Epidermal melanocyte (primary cell): ENCODE data around the gene ARMC2.
"Not testable (repeated sequence)": the region's sequence is repeated elsewhere in the genome, so short reads cannot be mapped to it uniquely, and the experiment has no call there.

Source experiments
- DNase-seq: peaks from one replicate; pipeline ENCODE4 v3.0.0; 2011; ENCODE audit warnings: low spot score; ENCODE audit not compliant: insufficient read length

The ARMC2 gene

GRCh38 chr6:108848116-108848868 is at the start of gene ARMC2:
Gene ARMC2 (plus strand): TSS chr6:108848422. CDS start chr6:108854268, 5,846 bp downstream.
- peak; percentile 94 for DNase-seq

DNA sequence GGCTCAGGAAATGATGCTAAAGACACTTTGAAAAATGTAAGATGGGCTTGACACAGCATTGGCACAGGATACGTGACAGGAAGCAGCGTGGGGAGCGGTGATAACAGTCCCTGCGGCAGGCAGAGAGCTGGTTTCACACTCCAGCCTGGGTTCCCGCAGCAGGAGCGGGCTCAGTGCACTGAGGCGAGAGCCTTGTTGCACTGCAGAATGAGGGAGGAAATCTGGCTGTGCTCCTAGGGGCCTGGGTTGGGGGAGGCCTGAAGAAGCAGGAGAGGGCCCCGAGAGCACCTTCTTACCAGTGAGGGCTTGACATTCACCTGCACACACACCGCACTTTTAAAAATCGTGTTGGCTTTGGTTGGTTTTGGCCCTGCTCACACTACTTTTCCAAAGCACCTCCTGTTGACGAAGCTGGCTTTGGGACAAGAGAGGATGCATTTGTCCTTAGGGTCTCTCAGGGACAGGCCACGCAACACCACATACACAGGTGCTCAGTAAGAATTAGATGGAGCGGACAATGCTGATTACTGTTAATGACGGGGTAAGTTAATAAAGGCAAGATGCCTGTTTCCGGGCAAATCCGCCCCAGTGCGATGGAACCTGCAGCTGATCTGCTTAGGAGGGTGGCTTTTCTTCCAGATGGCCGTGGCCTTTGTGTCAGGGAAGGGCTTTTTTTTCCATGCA is 49.4 kb upstream of the ARMC2 start:
- no peak for DNase-seq

GRCh38 chr6:108799354-108799717 is 48.9 kb upstream of the ARMC2 start:
- DNase-seq, result no peak

DNA sequence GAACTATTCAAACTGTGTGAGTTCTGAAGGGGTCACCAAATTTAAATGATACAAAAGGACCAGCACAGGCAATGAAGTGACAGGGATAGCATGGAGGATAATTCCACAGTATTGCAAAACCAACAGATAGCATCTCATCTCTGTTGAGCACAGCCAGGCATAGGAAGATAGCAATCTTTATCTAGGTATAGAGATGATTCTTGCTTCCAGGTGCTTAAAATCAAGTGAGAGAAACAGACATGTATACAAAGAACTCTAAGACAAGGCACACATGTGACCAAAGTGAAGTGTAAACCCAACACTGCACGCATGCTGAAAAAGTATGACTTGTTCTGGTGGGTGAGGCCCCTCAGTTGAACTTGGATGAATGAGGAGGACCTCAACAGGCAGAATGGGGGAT is 48.4 kb upstream of the ARMC2 start:
- no peak for DNase-seq

DNA sequence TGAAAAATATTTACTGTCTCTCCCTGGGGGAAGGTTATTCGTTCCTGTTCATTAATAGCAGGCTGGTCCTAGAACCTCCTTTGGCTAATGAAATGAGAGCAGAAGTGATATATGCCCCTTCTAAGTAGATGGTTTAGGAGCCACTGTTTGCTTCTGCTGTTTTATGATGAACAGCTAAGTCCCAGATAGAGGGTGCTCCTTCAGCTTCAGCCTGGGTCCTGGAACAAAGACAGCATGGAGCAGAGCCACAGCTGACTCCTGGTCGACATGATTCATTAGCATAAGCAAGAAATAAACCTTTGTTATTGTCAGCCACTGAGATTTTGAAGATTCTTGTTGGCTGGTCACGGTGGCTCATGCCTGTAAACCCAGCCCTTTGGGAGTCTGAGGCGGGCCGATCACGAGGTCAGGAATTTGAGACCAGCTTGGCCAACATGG is 47.8 kb upstream of the ARMC2 start:
- DNase-seq, result peak; percentile 67

- no peak for DNase-seq
Observed at GRCh38 chr6:108801366-108801765, 46.9 kb upstream of the ARMC2 start.

DNA sequence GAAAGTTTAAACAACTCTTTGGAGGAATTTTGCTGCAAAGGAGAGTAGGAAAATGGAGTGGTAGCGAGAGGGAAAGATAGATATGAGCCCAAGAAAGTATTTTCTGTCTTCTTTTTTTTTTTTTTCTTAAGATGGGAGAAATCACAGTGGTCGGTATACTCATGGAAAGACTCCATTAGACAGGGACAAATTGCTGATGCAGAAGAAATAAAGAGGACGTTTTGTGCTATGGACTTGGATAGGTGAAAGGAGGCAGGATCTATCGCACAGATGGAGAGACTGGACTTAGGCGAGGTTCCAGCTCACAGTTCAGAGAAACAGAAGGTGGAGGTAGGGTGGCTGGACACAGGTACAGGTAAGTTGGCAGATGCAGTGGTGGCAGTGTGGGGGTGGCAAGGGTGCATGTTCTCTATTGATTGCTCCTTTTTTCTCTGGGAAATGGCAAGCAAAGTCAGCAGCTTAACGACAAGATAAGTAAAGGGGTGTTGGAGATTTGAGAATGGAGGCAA is 44.2 kb upstream of the ARMC2 start:
- DNase-seq, result no peak

- no peak for DNase-seq
Observed at GRCh38 chr6:108804956-108805355, 43.3 kb upstream of the ARMC2 start.

GRCh38 chr6:108805611-108806167 is 42.5 kb upstream of the ARMC2 start:
- no peak for DNase-seq

DNA sequence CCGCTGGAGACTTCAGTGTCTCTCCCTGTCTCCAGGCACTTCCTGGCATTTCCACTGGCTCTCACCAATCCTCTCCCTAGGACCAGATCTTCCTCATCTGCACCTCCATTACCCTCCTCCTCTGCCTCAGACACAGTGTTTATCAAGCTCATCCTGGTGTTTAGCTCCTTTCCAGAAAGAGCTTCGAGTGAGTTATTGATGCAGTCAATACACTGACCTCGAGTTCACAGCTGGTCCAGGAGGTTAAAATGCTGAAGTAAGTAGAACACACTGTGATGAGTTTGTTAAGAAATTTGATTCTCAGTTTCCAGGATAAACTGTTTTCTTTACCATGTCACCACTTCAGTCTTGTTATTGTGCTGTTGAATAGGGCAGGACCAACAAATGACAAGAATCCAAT is 42.1 kb upstream of the ARMC2 start:
- no peak for DNase-seq

DNA sequence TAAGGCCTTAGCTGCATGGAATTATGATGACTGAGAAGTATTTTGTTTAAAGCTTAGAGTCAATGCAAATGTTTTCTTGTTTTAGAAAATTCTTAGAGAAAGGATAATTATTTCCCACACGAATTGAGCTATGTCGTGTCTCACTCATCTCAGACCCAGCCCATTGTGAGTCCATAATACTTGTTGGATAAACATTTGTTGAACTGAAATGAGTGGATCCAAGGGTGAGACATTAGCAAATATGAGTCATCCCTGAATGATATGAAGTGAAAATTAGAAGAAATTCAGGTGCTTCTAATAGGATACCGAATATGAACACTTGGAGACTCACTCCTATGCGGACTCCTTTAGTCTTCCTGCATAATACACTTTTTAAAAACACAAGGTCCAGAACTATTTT is 41.6 kb upstream of the ARMC2 start:
- DNase-seq, result no peak

GRCh38 chr6:108807928-108808327 is 40.3 kb upstream of the ARMC2 start:
- DNase-seq, result no peak

GRCh38 chr6:108809211-108809610 is 39.0 kb upstream of the ARMC2 start:
- no peak for DNase-seq

GRCh38 chr6:108810057-108810643 is 38.1 kb upstream of the ARMC2 start:
- DNase-seq, result no peak

DNA sequence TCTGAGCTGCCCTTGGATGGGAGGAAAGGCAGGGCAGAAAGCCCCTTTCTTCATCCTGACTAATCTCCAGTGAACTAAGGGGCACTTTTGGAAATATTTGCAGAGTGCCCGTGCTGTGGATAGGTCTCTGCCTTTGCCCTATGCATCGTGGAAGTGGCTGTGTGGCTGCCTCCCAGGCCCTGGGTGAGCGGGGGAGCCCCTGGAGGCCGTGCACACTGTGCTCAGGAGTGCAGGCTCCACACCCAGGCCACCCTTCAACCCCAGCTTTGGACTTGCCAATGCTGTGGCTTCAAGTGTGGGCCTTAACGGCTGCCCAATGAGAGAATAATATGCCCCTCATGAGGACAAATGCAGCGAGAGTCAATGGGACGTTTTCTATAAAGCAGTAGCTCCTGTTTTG is 36.7 kb upstream of the ARMC2 start:
- DNase-seq, result no peak

DNA sequence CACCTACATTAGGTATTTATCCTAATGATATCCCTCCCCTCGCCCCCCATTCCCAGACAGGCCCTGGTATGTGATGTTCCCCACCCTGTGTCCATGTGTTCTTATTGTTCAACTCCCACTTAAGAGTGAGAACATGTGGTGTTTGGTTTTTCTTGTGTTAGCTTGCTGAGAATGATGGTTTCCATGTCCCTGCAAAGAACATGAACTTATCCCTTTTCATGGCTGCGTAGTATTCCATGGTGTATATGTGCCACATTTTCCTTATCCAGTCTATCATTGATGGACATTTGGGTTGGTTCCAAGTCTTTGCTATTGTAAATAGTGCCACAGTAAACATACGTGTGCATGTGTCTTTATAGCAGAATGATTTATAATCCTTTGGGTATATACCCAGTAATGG is 35.0 kb upstream of the ARMC2 start:
- not testable (repeated sequence) for DNase-seq

DNA sequence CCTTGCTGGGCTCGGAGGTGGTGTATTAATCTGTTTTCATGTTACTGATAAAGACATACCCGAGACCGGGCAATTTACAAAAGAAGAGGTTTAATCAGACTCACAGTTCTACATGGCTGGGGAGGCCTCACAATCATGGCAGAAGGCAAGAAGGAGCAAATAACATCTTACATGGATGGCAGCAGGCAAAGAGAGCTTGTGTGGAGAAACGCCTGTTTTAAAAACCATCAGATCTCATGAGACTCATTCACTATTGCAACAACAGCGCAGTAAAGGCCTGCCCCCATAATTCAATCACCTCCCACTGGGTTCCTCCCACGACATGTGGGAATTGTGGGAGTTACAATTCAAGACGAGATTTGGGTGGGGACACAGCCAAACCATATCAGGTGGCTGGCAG is 30.9 kb upstream of the ARMC2 start:
- DNase-seq, result not testable (repeated sequence)

DNA sequence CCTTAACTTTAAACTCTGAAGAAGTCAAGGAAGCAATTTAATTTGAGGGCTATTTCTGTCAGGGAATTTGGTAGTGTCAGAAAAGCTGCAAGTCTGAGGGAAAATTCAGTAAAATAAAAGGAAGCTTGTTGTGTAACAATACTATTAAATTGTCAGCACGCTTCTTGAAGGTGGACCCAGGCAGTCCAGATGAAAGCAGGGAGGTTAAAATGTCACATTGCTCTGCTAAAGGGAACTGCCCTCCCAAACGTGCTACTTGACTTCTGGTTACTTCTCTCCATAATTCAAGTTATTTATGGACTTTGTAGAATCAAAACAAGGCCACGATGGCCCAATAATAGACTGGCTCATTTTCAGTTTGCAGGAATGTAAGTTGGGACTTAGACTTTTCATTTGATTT is 28.2 kb upstream of the ARMC2 start:
- no peak for DNase-seq

DNA sequence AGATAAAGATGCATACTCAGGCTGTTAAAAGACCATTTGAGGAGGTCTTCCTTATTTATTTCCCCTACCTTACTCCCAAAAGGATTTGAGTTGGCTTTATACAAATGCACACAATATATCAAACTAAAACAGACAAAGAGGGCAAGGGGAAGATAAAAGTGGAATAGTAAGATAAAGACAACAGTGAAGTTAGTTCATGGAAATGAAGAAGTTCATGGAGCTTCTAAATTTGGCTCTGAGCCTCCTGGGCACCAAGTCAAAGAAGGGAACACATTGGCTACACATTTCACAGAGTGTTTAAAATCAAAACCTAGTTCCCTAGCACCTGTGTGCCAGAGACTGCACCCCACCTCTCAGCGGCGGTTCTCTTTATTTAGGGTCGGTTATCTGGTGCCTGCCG is 25.8 kb upstream of the ARMC2 start:
- no peak for DNase-seq

GRCh38 chr6:108825326-108825725 is 22.9 kb upstream of the ARMC2 start:
- no peak for DNase-seq

DNA sequence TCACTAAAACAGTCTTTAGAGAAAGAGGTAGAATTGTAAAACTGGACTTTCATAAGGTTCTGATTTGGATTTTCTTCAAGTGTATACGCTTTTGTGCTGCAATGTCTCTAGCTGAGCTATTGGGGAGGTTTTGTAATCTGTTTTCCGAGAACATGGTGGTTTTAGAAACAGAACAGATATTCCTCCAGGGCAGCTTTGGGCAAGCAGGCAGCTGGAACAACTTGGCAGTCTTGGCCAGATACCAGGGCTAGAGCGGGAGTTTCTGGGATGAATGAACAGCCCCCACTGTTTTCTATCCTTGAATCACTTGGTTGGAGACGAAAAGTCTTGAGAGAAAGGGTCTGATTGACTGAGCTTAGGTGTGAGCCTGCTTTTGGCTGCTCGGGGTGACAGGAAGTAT is 17.1 kb upstream of the ARMC2 start:
- DNase-seq, result peak; percentile 87

DNA sequence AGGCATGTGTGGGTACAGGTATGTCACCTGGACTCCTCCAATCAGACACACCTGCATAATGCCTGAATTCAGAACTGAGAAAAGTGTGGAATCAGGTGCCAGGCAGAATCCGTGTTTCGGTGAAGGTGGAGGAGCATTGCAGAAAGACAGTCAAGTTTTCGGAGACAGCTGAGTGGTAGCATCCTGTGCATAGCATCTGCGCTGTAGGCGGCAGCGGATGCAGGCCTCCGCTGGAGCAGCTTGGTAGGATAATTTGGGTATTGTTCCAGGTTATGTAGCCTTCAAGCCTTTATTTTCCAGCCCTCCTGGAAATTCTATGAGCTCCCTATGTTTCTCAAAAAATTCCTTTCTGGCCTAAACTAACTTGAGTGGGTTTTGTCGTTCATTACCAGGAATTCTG is 15.5 kb upstream of the ARMC2 start:
- no peak for DNase-seq
